GM12874 (cell line): ENCODE data around the gene CREM.

Source experiments
- CTCF ChIP-seq: IDR thresholded peaks from 2 replicates; pipeline ENCODE4 v1.5.1; 2011; ENCODE audit warnings: low read depth, mild to moderate bottlenecking, control low read depth, low read length, moderate library complexity; ENCODE audit not compliant: insufficient read depth

The CREM gene

GRCh38 chr10:35184527-35185171 is 58.0 kb downstream of the CREM start:
- TF ChIP-seq CTCF = no peak

- TF ChIP-seq CTCF = no peak
Measured at GRCh38 chr10:35185260-35186034, 58.8 kb downstream of the CREM start.

DNA sequence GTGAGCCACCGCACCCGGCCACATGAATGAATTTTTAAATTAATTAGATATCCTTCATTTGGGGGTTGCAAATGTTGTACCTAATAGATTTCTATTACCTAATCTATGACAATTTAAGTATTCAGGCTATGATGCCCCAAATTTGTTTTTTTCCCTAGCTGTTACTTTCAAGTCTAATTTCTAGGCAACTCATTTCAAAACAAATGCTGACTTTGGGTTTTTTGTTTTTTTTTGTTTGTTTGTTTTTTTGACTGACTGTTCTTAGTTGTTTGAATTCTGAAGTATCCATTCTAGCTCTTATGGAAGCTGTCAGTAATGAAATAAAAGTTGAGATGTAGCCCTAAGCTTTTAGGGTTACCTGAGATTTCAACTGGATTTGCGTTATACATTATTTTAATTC is 62.3 kb downstream of the CREM start:
- no peak for TF ChIP-seq CTCF

DNA sequence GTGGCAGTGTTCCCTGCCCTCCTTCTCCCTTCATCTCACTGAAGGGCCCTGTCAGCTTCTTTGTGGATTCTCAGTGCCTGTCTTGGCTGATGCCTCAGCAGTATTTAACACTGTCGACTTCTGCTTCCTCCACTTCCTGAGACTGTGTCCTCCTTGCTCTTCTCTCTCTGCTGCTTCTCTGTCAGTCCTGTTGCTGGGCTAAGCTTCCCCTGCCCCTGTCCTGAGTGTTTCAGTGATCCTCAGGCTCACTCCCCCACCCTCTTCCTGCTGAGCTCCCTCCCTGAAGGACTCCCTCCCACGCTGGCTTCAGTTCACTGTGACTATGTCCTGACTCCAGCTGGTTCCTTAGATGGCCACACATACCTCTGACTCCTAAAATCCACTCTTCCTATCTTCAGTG is 64.9 kb downstream of the CREM start:
- TF ChIP-seq CTCF = no peak

DNA sequence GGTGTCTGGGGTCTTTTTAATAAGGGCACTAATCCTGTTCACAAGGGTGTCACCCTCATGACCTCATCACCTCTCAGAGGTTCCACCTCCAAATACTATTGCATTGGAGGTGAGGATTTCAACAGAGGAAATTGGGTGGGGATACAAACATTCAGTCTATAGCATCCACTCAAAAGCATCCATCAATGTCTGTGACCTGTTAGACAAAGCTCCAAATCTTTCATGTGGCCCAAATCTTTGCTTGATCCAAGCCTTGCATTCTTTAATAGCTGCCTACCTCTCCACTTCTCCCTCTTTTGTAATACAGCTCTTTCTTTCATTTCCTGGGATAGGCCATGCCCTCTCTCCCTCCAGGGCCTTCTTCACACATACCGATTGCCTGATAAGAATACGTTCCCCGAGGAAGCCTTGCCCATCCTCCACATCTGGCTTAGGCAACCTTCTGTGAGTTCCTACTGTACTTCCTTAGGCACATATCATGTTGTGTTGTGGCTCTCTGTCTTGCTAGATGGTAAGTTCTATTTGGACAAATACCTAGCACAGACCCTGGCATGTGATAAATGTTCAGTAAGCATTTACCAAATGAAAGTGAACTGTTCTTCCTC is 66.1 kb downstream of the CREM start:
- no peak for TF ChIP-seq CTCF

DNA sequence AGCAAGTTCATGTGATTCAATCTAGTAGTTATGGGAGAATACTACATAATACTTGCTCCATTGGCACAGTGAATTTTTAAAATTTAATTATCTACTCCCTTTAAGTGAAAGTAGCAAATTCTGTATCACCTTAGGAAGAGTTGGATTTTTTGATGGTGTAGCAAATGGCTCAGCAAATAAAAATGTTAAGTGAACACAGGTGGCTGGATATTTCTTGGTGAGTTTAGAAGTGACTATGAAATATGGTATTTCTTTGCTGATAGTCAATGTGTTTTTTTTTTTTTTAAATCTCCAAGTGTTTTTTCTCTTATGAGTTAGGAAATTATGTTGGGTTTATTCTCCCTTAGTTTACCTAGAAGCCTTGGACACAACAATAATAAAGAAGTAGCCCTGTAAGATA is 67.8 kb downstream of the CREM start:
- no peak for TF ChIP-seq CTCF

GRCh38 chr10:35194906-35195305 is 68.3 kb downstream of the CREM start:
- TF ChIP-seq CTCF = no peak
